Suppressor macrophage treated with lipopolysaccharide for 4 hours (primary cell): ENCODE data around the gene PIP5K1C.

Source experiments
- DNase-seq: peaks from one replicate; pipeline ENCODE4 v3.0.0-alpha.2; 2020

PIP5K1C gene

GRCh38 chr19:3694361-3695123 is 5.7 kb downstream of the PIP5K1C start:
- no peak for DNase-seq

DNA sequence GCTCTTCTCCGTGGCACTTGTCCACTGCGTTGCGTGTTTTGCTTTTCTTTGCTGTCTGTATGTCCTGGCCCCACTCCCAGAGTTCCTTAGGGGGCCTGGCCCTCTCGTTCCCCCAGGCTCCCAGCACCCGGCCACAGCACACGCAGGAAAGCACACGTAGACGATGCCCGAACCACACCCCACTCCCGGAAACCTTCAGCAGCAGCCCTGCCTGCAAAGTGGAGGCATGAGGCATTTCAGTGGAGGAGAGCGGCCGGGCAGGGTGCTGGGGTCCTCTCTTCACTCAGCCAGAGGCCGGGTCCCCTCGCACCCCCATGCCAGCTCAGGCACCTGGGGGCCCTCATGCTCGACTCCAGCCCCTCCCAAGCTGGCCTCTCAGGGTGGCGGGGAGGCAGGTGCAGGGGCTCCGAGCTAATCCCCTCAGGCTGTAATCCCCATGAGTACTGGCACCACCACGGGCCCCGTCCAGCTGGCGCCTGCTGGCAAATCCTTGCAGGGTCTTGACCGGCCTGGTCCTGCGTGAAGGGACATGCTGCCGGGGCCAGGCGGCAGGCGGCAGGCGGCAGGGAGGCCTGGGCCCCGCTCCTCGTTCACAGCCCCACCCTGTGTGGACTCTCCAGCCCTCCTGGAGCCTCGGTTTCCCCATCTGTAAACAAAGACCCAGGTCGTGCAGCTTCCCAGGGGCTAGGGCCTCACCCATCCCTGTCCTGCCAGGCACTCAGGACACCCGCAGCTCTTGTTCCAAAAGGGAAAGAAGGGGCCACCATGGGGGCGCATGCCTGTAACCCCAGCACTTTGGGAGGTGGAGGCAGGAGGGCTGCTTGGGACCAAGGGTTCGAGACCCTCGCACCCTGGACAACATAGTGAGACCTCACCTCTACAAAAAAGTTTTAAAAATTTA is 7.0 kb downstream of the PIP5K1C start:
- no peak for DNase-seq

- DNase-seq, result peak; percentile 25
These were observed 7.9 kb downstream of the PIP5K1C start for GRCh38 chr19:3692141-3693024.

DNA sequence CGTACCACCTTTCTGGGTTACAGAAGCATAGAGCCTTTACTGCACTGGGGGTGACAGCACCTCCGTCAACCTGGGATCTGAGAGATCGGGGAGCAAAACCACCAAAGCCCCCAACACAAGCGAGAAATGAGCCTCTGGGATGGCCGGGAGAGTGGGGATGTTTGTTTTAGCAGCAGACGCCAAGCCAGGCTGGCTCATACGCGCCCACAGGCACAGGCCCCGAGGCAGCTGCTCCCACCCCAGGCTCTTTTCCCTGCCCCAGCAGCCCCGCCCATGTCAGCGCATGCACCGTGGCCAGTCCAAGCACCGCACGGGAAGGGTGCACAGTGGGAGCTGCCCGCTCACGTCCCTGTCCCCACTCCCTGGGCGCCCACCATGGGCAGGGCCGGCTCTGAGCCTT is 8.5 kb downstream of the PIP5K1C start:
- DNase-seq, result no peak

DNA sequence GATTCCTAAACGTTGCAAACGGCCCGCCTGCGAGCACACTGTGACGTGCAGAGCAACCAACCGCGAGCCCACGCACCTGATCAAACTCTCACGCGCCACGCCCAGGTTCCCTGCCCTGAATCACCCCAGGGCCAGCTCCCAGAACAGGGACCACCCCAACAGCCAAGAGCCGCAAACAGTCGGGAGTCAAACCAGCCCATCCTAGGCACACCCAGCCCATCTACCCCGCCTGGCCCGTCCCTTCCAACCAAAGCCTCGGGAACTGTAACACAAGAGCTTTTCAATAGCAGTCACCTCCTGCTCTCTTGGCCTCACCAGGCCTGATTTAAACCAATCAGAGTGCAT is 8.9 kb downstream of the PIP5K1C start:
- no peak for DNase-seq

DNA sequence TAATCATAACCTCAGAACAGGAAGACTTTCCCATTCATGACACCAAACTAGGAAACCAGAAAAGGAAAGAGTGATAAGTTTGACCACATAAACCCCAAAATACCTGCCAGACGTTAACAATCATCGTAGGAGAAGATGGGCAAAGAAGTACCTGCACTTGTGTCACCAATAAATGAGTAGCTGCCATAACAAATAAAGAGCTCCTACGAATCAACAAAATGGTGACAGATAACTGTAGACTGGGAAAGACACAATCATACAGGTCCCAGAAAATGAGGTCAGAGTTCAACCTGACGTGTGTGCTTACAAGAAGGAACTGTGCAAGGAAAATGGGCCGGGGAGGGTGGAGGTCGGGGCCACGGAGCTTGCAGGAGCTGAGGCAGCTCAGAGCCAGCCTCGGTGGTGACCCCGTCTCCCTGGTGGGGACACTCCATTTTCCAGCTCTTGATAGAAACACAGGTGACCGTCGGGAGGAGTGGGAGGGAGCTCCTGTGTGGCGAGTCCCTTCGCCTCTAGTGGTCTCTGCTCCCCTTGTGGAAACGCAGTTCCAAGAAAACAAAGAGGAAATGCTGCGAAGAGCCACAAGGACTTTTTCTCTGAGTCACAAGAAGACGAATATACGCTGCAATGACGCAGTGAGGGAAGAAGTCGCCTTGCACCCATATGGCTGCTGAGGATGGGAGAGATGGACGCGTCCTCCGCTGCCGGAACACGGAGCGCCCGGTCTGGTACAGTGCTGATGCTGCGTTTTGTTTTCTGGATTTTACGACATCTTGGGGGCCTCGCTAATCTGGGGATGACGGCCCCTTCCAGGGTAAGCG is 9.5 kb downstream of the PIP5K1C start:
- DNase-seq, result no peak

- no peak for DNase-seq
These were observed 12.2 kb downstream of the PIP5K1C start for GRCh38 chr19:3687774-3688706.

DNA sequence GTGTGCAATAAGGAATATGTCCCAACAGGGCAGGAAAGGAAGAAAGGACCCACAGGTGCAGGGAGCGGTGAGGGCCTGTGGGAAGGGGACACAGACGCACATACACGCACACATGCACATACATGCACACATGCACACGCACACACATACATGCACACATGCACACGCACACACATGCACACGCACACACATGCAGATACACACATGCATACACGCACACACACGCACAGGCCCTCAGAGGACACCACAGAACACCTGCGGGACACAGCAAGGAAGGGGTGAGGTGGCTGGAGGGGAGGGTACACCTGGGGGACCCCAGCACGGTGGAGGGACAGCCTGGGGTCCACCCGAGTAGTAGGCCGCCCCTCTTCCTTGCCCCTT is 12.9 kb downstream of the PIP5K1C start:
- no peak for DNase-seq

- DNase-seq, result no peak
These were observed 15.4 kb downstream of the PIP5K1C start for GRCh38 chr19:3684817-3685410.

DNA sequence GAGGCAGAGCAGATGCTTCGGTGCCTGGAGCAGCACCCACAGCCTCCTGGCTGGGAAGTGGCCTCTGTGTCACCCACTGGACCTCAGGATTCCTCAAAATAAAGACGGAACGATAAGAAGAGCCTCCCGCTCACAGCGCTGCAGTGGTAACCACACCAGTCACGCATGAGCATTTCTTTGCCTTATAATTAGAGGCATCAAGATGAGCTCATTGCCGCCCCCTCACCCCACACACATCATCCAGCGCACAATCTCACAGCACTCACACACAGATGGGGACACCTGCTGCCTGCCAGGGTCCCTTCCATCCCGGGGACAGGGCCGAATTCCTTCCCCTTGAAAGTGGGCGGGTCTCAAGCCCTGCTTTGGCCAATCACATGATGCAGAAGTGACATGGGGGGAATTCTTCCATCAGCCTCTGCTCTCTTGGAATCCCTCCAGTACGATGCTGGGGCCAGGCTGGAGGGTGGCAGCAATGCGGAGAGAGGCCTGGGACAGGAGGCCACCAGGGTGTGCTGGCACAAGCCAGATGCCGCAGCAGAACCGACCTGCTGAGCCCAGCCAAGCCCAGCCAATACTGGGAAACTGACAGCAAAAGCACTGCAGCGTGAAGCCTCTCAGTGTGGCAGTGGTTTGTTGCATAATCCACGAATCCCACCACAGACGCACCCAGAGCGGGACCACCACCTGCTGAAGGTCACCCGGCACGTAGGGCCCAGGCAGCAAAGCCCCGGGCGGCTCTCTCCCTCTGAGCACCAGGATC is 16.0 kb downstream of the PIP5K1C start:
- peak; percentile 42 for DNase-seq

DNA sequence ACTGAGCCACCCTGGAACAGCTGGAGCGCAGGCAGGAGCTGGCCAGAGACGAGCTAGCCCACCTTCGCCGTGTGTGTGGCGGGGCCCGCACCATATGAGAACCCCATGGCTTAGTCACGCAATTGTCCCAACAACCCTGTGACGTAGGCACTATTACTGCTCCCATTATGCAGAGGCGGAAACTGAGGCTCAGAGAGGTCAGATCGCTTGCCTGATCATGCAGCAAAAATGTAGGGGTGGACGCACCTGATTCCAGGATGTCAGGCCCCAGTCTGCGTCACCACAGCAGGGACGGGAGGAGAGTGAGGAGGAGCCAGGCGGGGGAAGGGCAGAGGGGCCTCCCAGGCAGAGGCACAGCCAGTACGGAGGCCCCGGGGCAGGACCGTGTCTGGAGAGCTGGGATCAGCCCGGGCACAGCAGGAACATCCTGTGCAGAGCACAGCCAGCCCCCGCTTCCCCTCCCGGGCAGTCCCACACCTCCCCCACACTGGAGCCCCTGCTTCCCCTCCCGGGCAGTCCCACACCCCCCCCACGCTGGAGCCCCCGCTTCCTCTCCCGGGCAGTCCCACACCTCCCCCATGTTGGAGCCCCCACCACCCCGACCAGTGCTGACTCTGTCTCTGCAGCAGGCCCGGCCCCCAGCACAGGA is 16.7 kb downstream of the PIP5K1C start:
- no peak for DNase-seq

DNA sequence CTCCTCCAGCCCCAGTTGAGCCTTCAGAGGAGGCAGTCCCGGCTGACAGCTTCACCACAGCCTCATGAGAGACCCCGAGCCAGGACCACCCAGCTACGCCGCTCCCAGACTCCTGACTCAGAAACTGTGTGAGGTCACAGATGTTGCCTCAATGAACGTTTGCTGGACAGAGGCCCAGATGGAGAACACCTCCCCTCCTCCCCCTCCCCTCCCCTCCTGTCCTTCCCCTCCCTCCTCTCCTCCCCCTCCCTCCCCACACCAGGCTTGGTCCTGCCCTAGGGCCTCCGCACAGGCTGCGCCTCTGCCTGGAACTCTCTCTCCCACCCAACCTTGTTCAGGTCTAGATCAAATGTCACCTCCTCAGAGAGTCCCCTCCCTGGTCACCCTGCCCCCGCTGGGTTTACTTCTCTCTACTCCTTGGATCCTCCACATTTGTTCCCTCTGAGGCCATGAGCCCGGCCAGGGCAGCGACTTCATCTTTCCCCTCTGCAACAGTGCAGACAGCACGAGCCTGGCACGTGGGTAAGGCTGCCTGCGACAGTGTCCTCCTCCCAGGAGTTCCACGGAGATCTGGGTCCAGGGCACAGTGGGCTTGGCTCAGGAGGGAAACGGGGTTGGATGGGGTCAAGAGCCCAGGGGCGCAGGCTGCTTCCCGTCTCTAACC is 17.4 kb downstream of the PIP5K1C start:
- DNase-seq, result no peak

- DNase-seq, result no peak
These were observed 18.0 kb downstream of the PIP5K1C start for GRCh38 chr19:3682286-3682685.

GRCh38 chr19:3680939-3681338 is 19.3 kb downstream of the PIP5K1C start:
- no peak for DNase-seq

GRCh38 chr19:3679581-3679980 is 20.7 kb downstream of the PIP5K1C start:
- no peak for DNase-seq

GRCh38 chr19:3679138-3679537 is 21.1 kb downstream of the PIP5K1C start:
- no peak for DNase-seq

DNA sequence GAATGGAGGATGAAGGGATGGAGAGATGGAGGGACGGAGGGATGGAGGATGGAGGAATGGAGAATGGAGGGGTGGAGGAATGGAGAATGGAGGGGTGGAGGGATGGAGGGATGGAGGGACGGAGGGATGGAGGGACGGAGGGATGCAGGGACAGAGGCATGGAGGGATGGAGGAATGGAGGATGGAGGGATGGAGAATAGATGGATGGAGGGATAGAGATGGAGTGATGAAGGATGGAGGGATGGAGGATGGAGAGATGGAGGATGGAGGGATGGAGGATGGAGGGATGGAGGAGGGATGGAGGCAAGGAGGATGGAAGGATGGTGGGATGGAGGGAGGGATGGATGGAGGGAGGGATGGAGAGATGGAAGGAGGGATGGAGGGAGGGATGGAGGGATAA is 22.1 kb downstream of the PIP5K1C start:
- no peak for DNase-seq

- no peak for DNase-seq
These were observed 25.3 kb downstream of the PIP5K1C start for GRCh38 chr19:3674784-3675543.
